ENCODE measurements around the gene PDGFA. TPM values are rescaled to one million over a fixed set of nuclear protein-coding genes. Genes with fewer than 3 reads are reported as not detected.

PDGFA gene
- total and polyA plus RNA-seq, 12 donors, result 14.3 to 38.5 (median 24.2) TPM

- DNase-seq (peak in 1 of 2 donors; percentile 56), ATAC-seq (peak in 2 of 8 donors; percentile 10 to 25)
- Histone ChIP-seq H3K27ac (peak overlapping the region; percentile 83 to 95 (median 90)), H3K4me1 (peaks cover 33 to 71% (median 61%) of the 10 kb centered on the region in 9 donors), H3K27me3 (peaks cover 0 to 60% (median 16%) of the 10 kb centered on the region in 7 donors), H3K36me3 (peaks cover 0 to 9% (median 0%) of the 10 kb centered on the region in 9 donors), H3K4me3 (peak overlapping the region; percentile 18 to 95 (median 75)), H3K9me3 (no peaks in the 10 kb centered on the region)
- intact Hi-C loops (cut with DNase I), result loop anchor here in 9 of 10 donors (5.0 to 10.0 kb wide), 9 partner anchors 138 to 230 kb away; partner anchors contain the start of genes DNAAF5 (in 2 of the 9) and PRKAR1B (in 2 of the 9)
- TF ChIP-seq CTCF (IDR thresholded peaks at IDR 0.05), result no peak
- WGBS, 2 donors, result 2% methylated on average over 78 to 83 of the region's 83 CpGs
Observed at GRCh38 chr7:516606-517456, 2.8 kb downstream of the PDGFA start.

- H3K27ac ChIP-seq, result peak overlapping the region in 9 of 10 donors; percentile 83 to 95 (median 91)
- no peaks in the 10 kb centered on the region for H3K9me3 ChIP-seq
- DNase-seq, result no peak
- 32 to 35% methylated on average over 13 of the region's 13 CpGs for WGBS, 2 donors
- intact Hi-C loops (cut with DNase I), result loop anchor here in 9 of 10 donors (5.0 to 10.0 kb wide), 9 partner anchors 139 to 231 kb away; partner anchors contain the start of genes DNAAF5 (in 2 of the 9) and PRKAR1B (in 2 of the 9)
- no peak for ATAC-seq
- peaks cover 28 to 65% (median 54%) of the 10 kb centered on the region in 9 donors for H3K4me1 ChIP-seq
- peak overlapping the region in 9 of 10 donors; percentile 61 to 95 (median 76) for H3K4me3 ChIP-seq
- TF ChIP-seq CTCF (IDR thresholded peaks at IDR 0.05), result no peak
- H3K36me3 ChIP-seq, result peaks cover 0 to 15% (median 0%) of the 10 kb centered on the region in 9 donors
- peaks cover 0 to 54% (median 10%) of the 10 kb centered on the region in 7 donors for H3K27me3 ChIP-seq
Observed at GRCh38 chr7:516216-516605, 3.4 kb downstream of the PDGFA start.

- WGBS, 2 donors, result 66 to 69% methylated on average over 10 of the region's 10 CpGs
- intact Hi-C loops (cut with DNase I), result loop anchor here in 9 of 10 donors (5.0 to 10.0 kb wide), 9 partner anchors 139 to 232 kb away; partner anchors contain the start of genes DNAAF5 (in 2 of the 9) and PRKAR1B (in 2 of the 9)
- no peaks in the 10 kb centered on the region for H3K9me3 ChIP-seq
- peaks cover 0 to 21% (median 0%) of the 10 kb centered on the region in 9 donors for H3K36me3 ChIP-seq
- no peak overlapping the region for H3K4me3 ChIP-seq
- H3K27ac ChIP-seq, result peak overlapping the region in 4 of 10 donors; percentile 3 to 46 (median 36)
- peaks cover 0 to 48% (median 4%) of the 10 kb centered on the region in 7 donors for H3K27me3 ChIP-seq
- no peak for DNase-seq
- TF ChIP-seq CTCF (IDR thresholded peaks at IDR 0.05), result no peak
- H3K4me1 ChIP-seq, result peaks cover 23 to 59% (median 49%) of the 10 kb centered on the region in 9 donors
- no peak for ATAC-seq
Observed at GRCh38 chr7:515628-516027, 4.0 kb downstream of the PDGFA start.
